HepG2 (cell line): Measurements from ENCODE around the gene LMX1B.

Source experiments
- FOSL1 ChIP-seq: sonication (generic); formaldehyde crosslinking; IDR thresholded peaks from 2 replicates; pipeline ENCODE4 v1.9.0; 2021; ENCODE audit warnings: missing genetic modification reagents, borderline replicate concordance
- FOXM1 ChIP-seq: sonication (generic); formaldehyde crosslinking; IDR thresholded peaks from 2 replicates; pipeline ENCODE4 v1.5.0; 2020; ENCODE audit warnings: missing genetic modification reagents
- JUND ChIP-seq: sonication (generic); formaldehyde crosslinking; IDR thresholded peaks from 2 replicates; pipeline ENCODE4 v1.8.0; 2022; ENCODE audit warnings: mild to moderate bottlenecking, missing genetic modification reagents
- SMAD3 ChIP-seq: sonication (generic); formaldehyde crosslinking; IDR thresholded peaks from 2 replicates; pipeline ENCODE4 v1.4.0; 2020; ENCODE audit warnings: missing genetic modification reagents
- ZNF75D ChIP-seq: sonication (generic); formaldehyde crosslinking; IDR thresholded peaks from 2 replicates; pipeline ENCODE4 v1.8.1; 2023; ENCODE audit warnings: missing genetic modification reagents, mild to moderate bottlenecking, borderline replicate concordance
- TF ChIP-seq, protein P1 (sequence below): sonication (generic); formaldehyde crosslinking; IDR thresholded peaks from 2 replicates; pipeline ENCODE4 v1.4.0; 2020; ENCODE audit warnings: missing genetic modification reagents

DNA sequence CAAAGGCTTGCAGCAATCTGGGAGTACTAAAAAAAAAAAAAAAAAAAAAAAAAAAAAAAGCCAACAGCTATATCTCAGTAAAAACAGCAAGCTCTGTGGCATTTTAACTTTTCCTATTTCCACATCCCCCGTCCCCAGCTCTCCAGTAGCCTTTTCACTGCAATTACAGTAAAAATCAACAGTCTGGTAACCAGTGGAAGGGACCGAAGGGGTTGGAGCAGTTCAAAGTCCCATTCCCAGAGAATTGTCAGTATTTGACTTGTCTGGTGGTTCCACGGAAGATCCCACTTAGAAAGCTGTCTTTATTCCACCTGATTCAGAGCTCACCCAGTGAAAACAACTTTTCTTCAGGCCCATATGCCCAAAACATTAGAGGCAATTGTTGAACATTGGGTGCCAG is 119.3 kb downstream of the LMX1B start:
- no peak for TF ChIP-seq FOSL1 (CRISPR knock-in tag)
- TF ChIP-seq, protein P1, sequence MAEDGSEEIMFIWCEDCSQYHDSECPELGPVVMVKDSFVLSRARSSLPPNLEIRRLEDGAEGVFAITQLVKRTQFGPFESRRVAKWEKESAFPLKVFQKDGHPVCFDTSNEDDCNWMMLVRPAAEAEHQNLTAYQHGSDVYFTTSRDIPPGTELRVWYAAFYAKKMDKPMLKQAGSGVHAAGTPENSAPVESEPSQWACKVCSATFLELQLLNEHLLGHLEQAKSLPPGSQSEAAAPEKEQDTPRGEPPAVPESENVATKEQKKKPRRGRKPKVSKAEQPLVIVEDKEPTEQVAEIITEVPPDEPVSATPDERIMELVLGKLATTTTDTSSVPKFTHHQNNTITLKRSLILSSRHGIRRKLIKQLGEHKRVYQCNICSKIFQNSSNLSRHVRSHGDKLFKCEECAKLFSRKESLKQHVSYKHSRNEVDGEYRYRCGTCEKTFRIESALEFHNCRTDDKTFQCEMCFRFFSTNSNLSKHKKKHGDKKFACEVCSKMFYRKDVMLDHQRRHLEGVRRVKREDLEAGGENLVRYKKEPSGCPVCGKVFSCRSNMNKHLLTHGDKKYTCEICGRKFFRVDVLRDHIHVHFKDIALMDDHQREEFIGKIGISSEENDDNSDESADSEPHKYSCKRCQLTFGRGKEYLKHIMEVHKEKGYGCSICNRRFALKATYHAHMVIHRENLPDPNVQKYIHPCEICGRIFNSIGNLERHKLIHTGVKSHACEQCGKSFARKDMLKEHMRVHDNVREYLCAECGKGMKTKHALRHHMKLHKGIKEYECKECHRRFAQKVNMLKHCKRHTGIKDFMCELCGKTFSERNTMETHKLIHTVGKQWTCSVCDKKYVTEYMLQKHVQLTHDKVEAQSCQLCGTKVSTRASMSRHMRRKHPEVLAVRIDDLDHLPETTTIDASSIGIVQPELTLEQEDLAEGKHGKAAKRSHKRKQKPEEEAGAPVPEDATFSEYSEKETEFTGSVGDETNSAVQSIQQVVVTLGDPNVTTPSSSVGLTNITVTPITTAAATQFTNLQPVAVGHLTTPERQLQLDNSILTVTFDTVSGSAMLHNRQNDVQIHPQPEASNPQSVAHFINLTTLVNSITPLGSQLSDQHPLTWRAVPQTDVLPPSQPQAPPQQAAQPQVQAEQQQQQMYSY (CRISPR knock-in tag) = no peak
- no peak for TF ChIP-seq ZNF75D (CRISPR knock-in tag)
- no peak for TF ChIP-seq FOXM1 (CRISPR knock-in tag)
- no peak for TF ChIP-seq JUND (CRISPR knock-in tag)
- TF ChIP-seq SMAD3 (CRISPR knock-in tag) = no peak
